Astrocyte (in vitro differentiated cells and primary cell): ENCODE results near the gene SMC1B. TPM values are rescaled to one million over a fixed set of nuclear protein-coding genes. Genes with fewer than 3 reads are reported as not detected.
"Not testable (repeated sequence)": the region's sequence is repeated elsewhere in the genome, so short reads cannot be mapped to it uniquely, and the experiment has no call there.

Experiments used
- DNase-seq: peaks from one replicate; pipeline ENCODE4 v3.0.0-alpha.2; 2010; ENCODE audit warnings: low read depth
- FAIRE-seq: peaks from 2 replicates; lab custom pipeline; 2011; peaks lifted over from hg19 to GRCh38; lab: Jason Lieb, UNC
- H2AFZ ChIP-seq: 2 replicates; pipeline ENCODE4 v1.6.0; 2012; ENCODE audit warnings: low read depth, low read length, inconsistent platforms
- H3K27ac ChIP-seq: 2 replicates; pipeline ENCODE4 v1.5.1; 2011; ENCODE audit warnings: low read depth, low read length, inconsistent platforms
- H3K27me3 ChIP-seq: 2 replicates; pipeline ENCODE4 v1.6.0; 2011; ENCODE audit warnings: low read length, inconsistent platforms; ENCODE audit not compliant: insufficient read depth
- H3K36me3 ChIP-seq: 2 replicates; pipeline ENCODE4 v1.5.1; 2011; ENCODE audit warnings: low read length, inconsistent platforms; ENCODE audit not compliant: insufficient read depth
- H3K4me1 ChIP-seq: 2 replicates; pipeline ENCODE4 v1.5.1; 2011; ENCODE audit warnings: low read length, inconsistent platforms; ENCODE audit not compliant: insufficient read depth
- H3K4me2 ChIP-seq: 2 replicates; pipeline ENCODE4 v1.6.0; 2012; ENCODE audit warnings: low read length, inconsistent platforms
- H3K4me3 ChIP-seq: 2 replicates; pipeline ENCODE4 v1.5.1; 2011; ENCODE audit warnings: low read depth, mild to moderate bottlenecking, low read length, inconsistent platforms; ENCODE audit not compliant: insufficient read depth
- H3K79me2 ChIP-seq: 2 replicates; pipeline ENCODE4 v1.6.0; 2012; ENCODE audit warnings: mild to moderate bottlenecking, low read length, inconsistent platforms; ENCODE audit not compliant: insufficient read depth
- H3K9ac ChIP-seq: 2 replicates; pipeline ENCODE4 v1.6.0; 2012; ENCODE audit warnings: mild to moderate bottlenecking, low read length, inconsistent platforms
- H3K9me3 ChIP-seq: 2 replicates; pipeline ENCODE4 v1.5.1; 2012; ENCODE audit warnings: low read depth, mild to moderate bottlenecking, low read length, inconsistent platforms; ENCODE audit not compliant: insufficient read depth
- H4K20me1 ChIP-seq: 2 replicates; pipeline ENCODE4 v1.6.0; 2012; ENCODE audit warnings: low read length, inconsistent platforms; ENCODE audit not compliant: insufficient read depth
- H3K27ac Mint-ChIP-seq: one replicate; pipeline ENCODE4 v1.8.0; 2021; ENCODE audit warnings: mild to moderate bottlenecking, mixed read lengths; ENCODE audit not compliant: unreplicated experiment
- H3K27me3 Mint-ChIP-seq: one replicate; pipeline ENCODE4 v1.8.0; 2021; ENCODE audit warnings: low read depth, mixed read lengths; ENCODE audit not compliant: unreplicated experiment
- H3K36me3 Mint-ChIP-seq: one replicate; pipeline ENCODE4 v1.8.0; 2021; ENCODE audit warnings: low read depth, mixed read lengths; ENCODE audit not compliant: unreplicated experiment
- H3K4me1 Mint-ChIP-seq: one replicate; pipeline ENCODE4 v1.8.0; 2021; ENCODE audit warnings: low read depth, mixed read lengths; ENCODE audit not compliant: unreplicated experiment
- H3K4me3 Mint-ChIP-seq: one replicate; pipeline ENCODE4 v1.8.0; 2021; ENCODE audit warnings: mild to moderate bottlenecking, moderate library complexity, mixed read lengths; ENCODE audit not compliant: unreplicated experiment
- H3K9me3 Mint-ChIP-seq: one replicate; pipeline ENCODE4 v1.8.0; 2021; ENCODE audit warnings: mild to moderate bottlenecking, mixed read lengths; ENCODE audit not compliant: unreplicated experiment
- EZH2 ChIP-seq: IDR thresholded peaks from 2 replicates; pipeline ENCODE4 v1.6.1; 2012; ENCODE audit warnings: mild to moderate bottlenecking, low read length, inconsistent platforms; ENCODE audit not compliant: insufficient read depth
- total RNA-seq: library from RNA; stranded (reverse); gene quantifications from 2 replicates; pipeline ENCODE4 v1.2.1, GENCODE V29; 2021
- TF ChIP-seq, protein P1 (sequence below): IDR thresholded peaks from 2 replicates; pipeline ENCODE4 v1.5.1; 2011; ENCODE audit warnings: low read depth, mild to moderate bottlenecking, inconsistent platforms, low read length, moderate library complexity; ENCODE audit not compliant: insufficient read depth

Gene SMC1B
- total RNA-seq, 1 donor from 2014 or later, result not detected

- H3K4me1 Mint-ChIP-seq, result peaks cover 6% of the 10 kb centered on the region
- no peaks in the 10 kb centered on the region for H3K4me1 ChIP-seq
- H4K20me1 ChIP-seq, result no peaks in the 10 kb centered on the region
- no peak overlapping the region for H3K4me3 Mint-ChIP-seq
- H2AFZ ChIP-seq, result no peak overlapping the region
- no peak overlapping the region for H3K9ac ChIP-seq
- no peaks in the 10 kb centered on the region for H3K36me3 Mint-ChIP-seq
- H3K9me3 ChIP-seq, result no peaks in the 10 kb centered on the region
- TF ChIP-seq, protein P1, sequence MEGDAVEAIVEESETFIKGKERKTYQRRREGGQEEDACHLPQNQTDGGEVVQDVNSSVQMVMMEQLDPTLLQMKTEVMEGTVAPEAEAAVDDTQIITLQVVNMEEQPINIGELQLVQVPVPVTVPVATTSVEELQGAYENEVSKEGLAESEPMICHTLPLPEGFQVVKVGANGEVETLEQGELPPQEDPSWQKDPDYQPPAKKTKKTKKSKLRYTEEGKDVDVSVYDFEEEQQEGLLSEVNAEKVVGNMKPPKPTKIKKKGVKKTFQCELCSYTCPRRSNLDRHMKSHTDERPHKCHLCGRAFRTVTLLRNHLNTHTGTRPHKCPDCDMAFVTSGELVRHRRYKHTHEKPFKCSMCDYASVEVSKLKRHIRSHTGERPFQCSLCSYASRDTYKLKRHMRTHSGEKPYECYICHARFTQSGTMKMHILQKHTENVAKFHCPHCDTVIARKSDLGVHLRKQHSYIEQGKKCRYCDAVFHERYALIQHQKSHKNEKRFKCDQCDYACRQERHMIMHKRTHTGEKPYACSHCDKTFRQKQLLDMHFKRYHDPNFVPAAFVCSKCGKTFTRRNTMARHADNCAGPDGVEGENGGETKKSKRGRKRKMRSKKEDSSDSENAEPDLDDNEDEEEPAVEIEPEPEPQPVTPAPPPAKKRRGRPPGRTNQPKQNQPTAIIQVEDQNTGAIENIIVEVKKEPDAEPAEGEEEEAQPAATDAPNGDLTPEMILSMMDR, result no peak
- TF ChIP-seq EZH2, result no peak
- H3K9me3 Mint-ChIP-seq, result no peaks in the 10 kb centered on the region
- no peak for FAIRE-seq
- H3K4me3 ChIP-seq, result no peak overlapping the region
- no peak for DNase-seq
- H3K4me2 ChIP-seq, result no peak overlapping the region
- no peaks in the 10 kb centered on the region for H3K27me3 ChIP-seq
- H3K27ac Mint-ChIP-seq, result no peak overlapping the region
- H3K79me2 ChIP-seq, result no peaks in the 10 kb centered on the region
- no peaks in the 10 kb centered on the region for H3K36me3 ChIP-seq
- no peak overlapping the region for H3K27ac ChIP-seq
- H3K27me3 Mint-ChIP-seq, result peaks cover 6% of the 10 kb centered on the region
Observed at GRCh38 chr22:45353786-45354185, 59.6 kb downstream of the SMC1B start.

DNA sequence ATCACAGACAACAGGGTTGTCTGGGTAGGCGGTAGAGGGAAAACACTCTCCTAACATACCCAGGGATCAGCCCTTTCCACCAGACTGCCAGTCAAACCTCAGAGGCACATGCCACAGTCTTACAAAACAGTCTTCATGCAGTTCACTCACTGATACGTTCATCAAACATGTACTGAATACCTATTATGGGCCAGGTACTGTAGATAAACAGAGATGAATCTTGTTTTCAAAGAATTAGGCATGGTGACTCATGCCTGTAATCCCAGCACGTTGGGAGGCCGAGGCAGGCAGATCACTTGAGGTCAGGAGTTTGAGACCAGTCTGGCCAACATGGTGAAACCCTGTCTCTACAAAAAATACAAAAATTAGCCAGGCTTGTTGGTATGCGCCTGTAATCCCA lies 60.6 kb downstream of the SMC1B start:
- not testable (repeated sequence) for H3K9me3 Mint-ChIP-seq, H3K27me3 ChIP-seq, H3K36me3 Mint-ChIP-seq, H3K4me3 Mint-ChIP-seq, H4K20me1 ChIP-seq, H3K9me3 ChIP-seq, H3K4me2 ChIP-seq, H3K4me3 ChIP-seq, H2AFZ ChIP-seq, H3K27me3 Mint-ChIP-seq, DNase-seq, FAIRE-seq, H3K36me3 ChIP-seq, H3K4me1 ChIP-seq, H3K27ac ChIP-seq, H3K9ac ChIP-seq, H3K4me1 Mint-ChIP-seq, H3K79me2 ChIP-seq
- H3K27ac Mint-ChIP-seq, result peak overlapping the region; percentile 41

DNA sequence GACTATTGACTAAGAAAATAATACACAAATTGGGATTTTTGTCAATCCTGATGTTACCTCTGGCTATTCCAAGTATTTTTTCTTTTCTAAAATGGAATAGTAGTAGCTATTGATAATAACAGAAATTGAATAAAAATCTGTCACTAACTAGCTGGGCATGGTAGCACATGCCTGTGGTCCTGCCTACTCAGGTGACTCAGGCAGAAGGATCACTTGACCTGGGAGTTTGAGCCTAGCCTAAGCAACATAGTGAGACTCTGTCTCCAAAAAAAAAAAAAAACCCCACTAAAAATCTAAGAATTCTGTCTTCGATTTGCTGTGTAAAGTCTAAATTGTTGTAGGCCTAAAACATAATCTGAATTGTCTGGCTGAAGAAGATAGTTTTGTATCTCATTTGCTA lies 61.4 kb downstream of the SMC1B start:
- Histone ChIP-seq H2AFZ (no peak overlapping the region), H3K36me3 (no peaks in the 10 kb centered on the region), H3K9ac (no peak overlapping the region), H3K79me2 (no peaks in the 10 kb centered on the region), H3K4me2 (no peak overlapping the region), H3K4me1 (no peaks in the 10 kb centered on the region), H4K20me1 (no peaks in the 10 kb centered on the region), H3K27ac (no peak overlapping the region), H3K4me3 (no peak overlapping the region), H3K27me3 (no peaks in the 10 kb centered on the region), H3K9me3 (no peaks in the 10 kb centered on the region)
- FAIRE-seq, result no peak
- no peak for DNase-seq
- TF ChIP-seq, protein P1, result no peak
- TF ChIP-seq EZH2, result no peak
- Mint-ChIP-seq H3K4me3 (no peak overlapping the region), H3K36me3 (no peaks in the 10 kb centered on the region), H3K27ac (no peak overlapping the region), H3K27me3 (no peaks in the 10 kb centered on the region), H3K4me1 (peaks cover 6% of the 10 kb centered on the region), H3K9me3 (no peaks in the 10 kb centered on the region)
